ENCODE results near the gene NDUFAF4. TPM values are rescaled to one million over a fixed set of nuclear protein-coding genes. Genes with fewer than 3 reads are reported as not detected.

The NDUFAF4 gene
- total RNA-seq, 2 donors from 2014 or later, result 48.0 to 51.9 TPM

DNA sequence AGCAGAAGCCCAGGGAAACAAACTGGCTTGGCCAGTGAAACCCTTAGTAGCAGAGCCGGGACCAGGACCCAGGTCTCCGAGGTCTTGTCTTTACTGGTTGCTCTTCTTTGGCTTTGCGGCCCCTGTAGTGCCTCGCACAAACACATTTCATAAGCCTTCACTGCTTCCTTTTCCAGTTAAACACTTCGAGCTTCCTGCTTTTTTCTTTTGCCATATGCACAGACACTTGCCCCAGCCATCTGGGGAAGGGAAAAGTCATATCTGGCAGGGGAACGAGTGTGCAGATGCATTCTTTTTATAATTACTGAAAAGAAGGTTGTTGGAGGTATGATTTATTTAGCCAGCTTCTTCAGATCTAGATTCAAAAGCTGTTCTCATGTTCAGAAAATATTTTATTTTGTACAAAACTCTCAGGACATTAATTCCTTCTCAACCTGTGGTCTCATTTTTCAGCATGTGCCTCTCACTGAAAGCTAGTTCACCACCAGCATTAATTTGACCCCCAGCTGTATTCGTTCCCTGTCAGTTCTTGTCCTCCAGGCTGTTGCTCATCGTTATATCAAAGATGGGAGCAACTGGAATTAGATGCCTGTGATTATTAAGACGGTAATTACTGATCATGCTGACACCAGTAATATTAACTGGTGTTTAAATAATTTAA lies 46.0 kb upstream of the NDUFAF4 start:
- H3K36me3 ChIP-seq (ENCODE audit: control insufficient read depth, insufficient read depth, low read length), result no peaks in the 10 kb centered on the region
- H3K27ac ChIP-seq (ENCODE audit: low read depth, low read length), result no peak overlapping the region
- no peaks in the 10 kb centered on the region for H3K36me3 Mint-ChIP-seq (ENCODE audit: low read depth)
- no peaks in the 10 kb centered on the region for H3K27me3 Mint-ChIP-seq (ENCODE audit: insufficient read depth)
- H3K9me3 Mint-ChIP-seq, result no peaks in the 10 kb centered on the region
- no peaks in the 10 kb centered on the region for H3K4me1 Mint-ChIP-seq
- no peak overlapping the region for H3K4me3 ChIP-seq (ENCODE audit: low read length)
- no peak overlapping the region for H3K4me3 Mint-ChIP-seq
- WGBS, 2 experiments (ENCODE audit: insufficient coverage in 1 of 2, insufficient read length in 1 of 2), result 89 to 90% methylated on average over 4 to 9 of the region's 9 CpGs
- H3K27ac Mint-ChIP-seq, result no peak overlapping the region
- no peaks in the 10 kb centered on the region for H3K9me3 ChIP-seq (ENCODE audit: control insufficient read depth, low read length)
- DNase-seq, result no peak
- no peak overlapping the region for H3K9ac ChIP-seq (ENCODE audit: extremely low read depth, low read length, poor library complexity, severe bottlenecking)
- no peaks in the 10 kb centered on the region for H3K27me3 ChIP-seq (ENCODE audit: control insufficient read depth, insufficient read depth, low read length, poor library complexity, severe bottlenecking)
- TF ChIP-seq, protein P1, sequence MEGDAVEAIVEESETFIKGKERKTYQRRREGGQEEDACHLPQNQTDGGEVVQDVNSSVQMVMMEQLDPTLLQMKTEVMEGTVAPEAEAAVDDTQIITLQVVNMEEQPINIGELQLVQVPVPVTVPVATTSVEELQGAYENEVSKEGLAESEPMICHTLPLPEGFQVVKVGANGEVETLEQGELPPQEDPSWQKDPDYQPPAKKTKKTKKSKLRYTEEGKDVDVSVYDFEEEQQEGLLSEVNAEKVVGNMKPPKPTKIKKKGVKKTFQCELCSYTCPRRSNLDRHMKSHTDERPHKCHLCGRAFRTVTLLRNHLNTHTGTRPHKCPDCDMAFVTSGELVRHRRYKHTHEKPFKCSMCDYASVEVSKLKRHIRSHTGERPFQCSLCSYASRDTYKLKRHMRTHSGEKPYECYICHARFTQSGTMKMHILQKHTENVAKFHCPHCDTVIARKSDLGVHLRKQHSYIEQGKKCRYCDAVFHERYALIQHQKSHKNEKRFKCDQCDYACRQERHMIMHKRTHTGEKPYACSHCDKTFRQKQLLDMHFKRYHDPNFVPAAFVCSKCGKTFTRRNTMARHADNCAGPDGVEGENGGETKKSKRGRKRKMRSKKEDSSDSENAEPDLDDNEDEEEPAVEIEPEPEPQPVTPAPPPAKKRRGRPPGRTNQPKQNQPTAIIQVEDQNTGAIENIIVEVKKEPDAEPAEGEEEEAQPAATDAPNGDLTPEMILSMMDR (conservative IDR thresholded peaks at IDR 0.05), result no peak
- H3K4me1 ChIP-seq (ENCODE audit: control insufficient read depth, insufficient read depth, low read length), result no peaks in the 10 kb centered on the region

DNA sequence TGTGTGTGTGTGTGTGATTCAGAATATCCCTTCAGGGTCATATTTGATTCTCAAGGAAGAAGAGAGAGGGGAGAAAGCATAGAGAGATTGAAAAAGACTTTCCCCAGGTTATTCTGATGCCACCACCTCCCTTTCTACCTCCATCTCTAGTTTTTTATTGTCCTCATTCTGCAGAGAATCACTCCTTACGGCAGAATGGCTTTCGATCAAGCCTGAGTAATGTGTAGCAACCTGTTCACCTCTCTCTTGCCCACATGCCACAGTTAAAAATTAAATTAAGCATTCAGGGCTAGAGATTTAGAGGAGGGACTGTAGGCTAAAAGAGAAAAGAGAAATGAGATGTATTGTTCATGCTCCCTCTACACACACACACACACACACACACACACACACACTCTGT lies 45.0 kb upstream of the NDUFAF4 start:
- WGBS, 2 experiments (ENCODE audit: insufficient coverage in 1 of 2, insufficient read length in 1 of 2), result 93% methylated on average over 2 of the region's 2 CpGs; no CpG with 5 or more reads in 1 of the 2 experiments
- Histone ChIP-seq H3K4me1 (ENCODE audit: control insufficient read depth, insufficient read depth, low read length) (no peaks in the 10 kb centered on the region), H3K27me3 (ENCODE audit: control insufficient read depth, insufficient read depth, low read length, poor library complexity, severe bottlenecking) (no peaks in the 10 kb centered on the region), H3K27ac (ENCODE audit: low read depth, low read length) (no peak overlapping the region), H3K4me3 (ENCODE audit: low read length) (no peak overlapping the region), H3K9me3 (ENCODE audit: control insufficient read depth, low read length) (no peaks in the 10 kb centered on the region), H3K36me3 (ENCODE audit: control insufficient read depth, insufficient read depth, low read length) (no peaks in the 10 kb centered on the region), H3K9ac (ENCODE audit: extremely low read depth, low read length, poor library complexity, severe bottlenecking) (no peak overlapping the region)
- H3K4me3 Mint-ChIP-seq, result no peak overlapping the region
- no peak overlapping the region for H3K27ac Mint-ChIP-seq
- DNase-seq, result no peak
- H3K36me3 Mint-ChIP-seq (ENCODE audit: low read depth), result no peaks in the 10 kb centered on the region
- no peaks in the 10 kb centered on the region for H3K27me3 Mint-ChIP-seq (ENCODE audit: insufficient read depth)
- no peaks in the 10 kb centered on the region for H3K9me3 Mint-ChIP-seq
- no peaks in the 10 kb centered on the region for H3K4me1 Mint-ChIP-seq
- TF ChIP-seq, protein P1 (conservative IDR thresholded peaks at IDR 0.05), result no peak

DNA sequence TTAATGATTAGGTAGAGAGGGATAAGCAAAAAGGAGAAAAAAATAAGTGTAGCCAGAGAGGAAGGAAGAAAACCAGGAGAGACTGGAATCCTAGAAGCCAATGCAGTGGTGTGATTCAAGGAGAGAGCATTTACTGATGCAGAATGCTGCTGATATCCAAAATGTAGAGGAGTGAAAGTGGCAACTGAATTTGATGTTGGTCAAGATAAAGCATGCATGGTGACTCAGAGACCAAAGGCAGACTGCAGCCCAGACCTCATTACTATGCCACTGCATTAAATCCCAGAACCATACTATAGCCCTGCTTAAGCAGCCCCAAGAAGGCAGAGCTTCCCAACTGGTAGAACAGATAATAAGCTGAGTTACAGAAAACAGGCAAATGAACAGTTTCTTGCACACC lies 42.6 kb upstream of the NDUFAF4 start:
- TF ChIP-seq, protein P1 (conservative IDR thresholded peaks at IDR 0.05), result no peak
- Histone ChIP-seq H3K27ac (ENCODE audit: low read depth, low read length) (no peak overlapping the region), H3K4me1 (ENCODE audit: control insufficient read depth, insufficient read depth, low read length) (no peaks in the 10 kb centered on the region), H3K9ac (ENCODE audit: extremely low read depth, low read length, poor library complexity, severe bottlenecking) (no peak overlapping the region), H3K9me3 (ENCODE audit: control insufficient read depth, low read length) (no peaks in the 10 kb centered on the region), H3K4me3 (ENCODE audit: low read length) (no peak overlapping the region), H3K36me3 (ENCODE audit: control insufficient read depth, insufficient read depth, low read length) (no peaks in the 10 kb centered on the region), H3K27me3 (ENCODE audit: control insufficient read depth, insufficient read depth, low read length, poor library complexity, severe bottlenecking) (no peaks in the 10 kb centered on the region)
- H3K4me3 Mint-ChIP-seq, result no peak overlapping the region
- no peak overlapping the region for H3K27ac Mint-ChIP-seq
- H3K4me1 Mint-ChIP-seq, result no peaks in the 10 kb centered on the region
- no peaks in the 10 kb centered on the region for H3K36me3 Mint-ChIP-seq (ENCODE audit: low read depth)
- H3K27me3 Mint-ChIP-seq (ENCODE audit: insufficient read depth), result no peaks in the 10 kb centered on the region
- DNase-seq, result no peak
- no peaks in the 10 kb centered on the region for H3K9me3 Mint-ChIP-seq

Measured in endodermal cell (in vitro differentiated cells).